NCI-H2029 treated with DMSO at 0.1 percent for 48 hours (cell line): ENCODE results near the gene LRRFIP1.

Experiments used
- DNase-seq: peaks from one replicate; lab custom pipeline; 2025; lab: John Stamatoyannopoulos, UW

Gene LRRFIP1

DNA sequence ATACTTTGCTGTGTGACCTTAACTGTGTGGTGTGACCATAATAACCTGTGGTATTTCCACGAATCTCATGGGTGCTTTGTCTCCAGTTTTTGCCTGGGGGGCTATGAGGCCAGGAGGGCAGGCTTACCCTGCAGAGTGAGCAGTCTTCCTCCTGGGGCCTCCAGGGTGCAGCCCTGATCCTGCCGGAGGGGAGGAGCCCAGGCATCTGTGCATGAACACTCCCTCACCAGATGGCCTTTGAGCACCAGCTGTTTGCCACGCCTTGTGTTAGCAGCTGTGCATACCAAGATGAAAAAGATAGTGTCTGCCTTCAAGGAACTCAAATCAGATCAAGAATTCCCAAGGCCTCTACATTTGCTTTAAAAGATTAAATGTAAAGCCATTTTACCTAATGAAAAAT, 96.2 kb downstream of the LRRFIP1 start:
- no peak for DNase-seq

DNA sequence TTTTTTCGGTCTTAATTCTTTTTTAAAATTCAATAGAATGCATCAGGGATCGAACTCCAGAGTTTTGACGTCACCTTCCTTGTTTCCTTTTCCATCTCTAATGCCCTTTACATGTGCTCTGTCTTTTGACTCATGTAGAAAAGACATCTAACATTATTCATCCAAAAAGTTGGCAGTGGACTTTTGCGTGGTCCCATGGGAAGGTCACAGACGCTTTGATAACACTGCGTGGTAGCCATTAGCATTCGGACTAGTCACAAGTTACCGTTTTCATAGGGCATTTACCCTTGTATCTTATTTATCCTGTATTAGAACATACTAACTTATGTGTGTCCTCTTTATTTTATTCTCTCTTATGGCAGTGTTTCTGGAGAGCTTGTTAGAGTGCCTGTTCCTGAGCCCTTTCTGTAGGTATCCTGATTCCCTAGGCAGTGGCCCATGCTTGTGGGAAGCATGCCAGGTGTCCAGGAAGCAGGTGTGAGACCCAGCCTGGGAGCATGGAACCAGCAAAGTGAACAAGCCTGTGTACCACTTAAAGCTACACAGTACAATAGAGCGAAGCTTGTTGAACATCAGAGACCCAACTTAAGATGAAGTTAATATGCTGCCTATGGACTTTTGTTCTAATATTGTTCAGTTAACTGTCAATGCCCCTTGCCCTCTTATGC, 97.6 kb downstream of the LRRFIP1 start:
- peak; percentile 84 for DNase-seq

DNA sequence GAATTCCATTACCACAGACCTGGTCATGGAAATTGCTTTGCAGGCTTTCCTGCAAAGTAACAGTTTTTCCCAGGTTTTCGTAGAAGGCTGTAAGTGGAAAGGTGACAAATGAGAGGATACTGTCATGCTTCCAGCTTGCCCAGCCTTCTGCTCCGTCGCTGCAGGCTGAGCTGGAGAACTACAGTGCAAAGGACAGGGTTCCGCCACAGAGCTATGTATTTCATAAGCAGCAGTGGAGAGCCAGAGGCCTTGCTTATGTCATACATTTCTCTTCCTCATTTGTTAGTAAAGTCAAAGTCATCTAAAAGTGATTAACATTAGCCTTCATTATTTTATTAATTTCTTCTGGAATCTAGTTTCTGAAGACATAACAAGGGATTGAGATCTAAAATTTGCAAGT, 98.3 kb downstream of the LRRFIP1 start:
- DNase-seq = no peak

GRCh38 chr2:237726401-237726830, 99.0 kb downstream of the LRRFIP1 start:
- peak; percentile 94 for DNase-seq

- DNase-seq = no peak
Measured at GRCh38 chr2:237727363-237727762, 100.0 kb downstream of the LRRFIP1 start.

GRCh38 chr2:237729681-237730475, 102.5 kb downstream of the LRRFIP1 start:
- no peak for DNase-seq

GRCh38 chr2:237731663-237732062, 104.3 kb downstream of the LRRFIP1 start:
- no peak for DNase-seq

GRCh38 chr2:237732070-237732469, 104.7 kb downstream of the LRRFIP1 start:
- no peak for DNase-seq

- DNase-seq = peak; percentile 51
Measured at GRCh38 chr2:237732790-237733381, 105.5 kb downstream of the LRRFIP1 start.

- DNase-seq = peak; percentile 96
Measured at GRCh38 chr2:237733677-237734300, 106.4 kb downstream of the LRRFIP1 start.

- DNase-seq = peak; percentile 23
Measured at GRCh38 chr2:237734905-237735623, 107.7 kb downstream of the LRRFIP1 start.

DNA sequence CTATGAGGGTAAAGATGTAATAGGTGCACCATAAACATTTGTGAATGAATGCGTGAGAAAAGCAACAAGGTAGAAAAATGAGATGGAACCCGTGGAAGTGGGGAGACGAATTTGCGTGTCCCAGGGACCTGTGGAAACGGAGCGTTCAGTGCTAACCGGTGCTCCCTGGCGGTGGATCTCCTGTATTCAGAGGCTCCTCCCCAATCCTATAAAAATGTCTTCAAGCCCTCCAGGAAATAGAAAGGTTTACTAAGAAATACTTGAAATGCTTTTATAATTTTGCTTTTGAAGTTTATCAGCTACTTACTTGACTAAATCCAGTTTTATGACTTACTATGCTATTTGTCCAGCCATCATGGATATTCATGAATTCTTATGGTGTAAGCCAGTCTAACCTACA, 108.4 kb downstream of the LRRFIP1 start:
- no peak for DNase-seq

- DNase-seq = no peak
Measured at GRCh38 chr2:237736783-237737182, 109.4 kb downstream of the LRRFIP1 start.

GRCh38 chr2:237737196-237737865, 109.9 kb downstream of the LRRFIP1 start:
- no peak for DNase-seq

DNA sequence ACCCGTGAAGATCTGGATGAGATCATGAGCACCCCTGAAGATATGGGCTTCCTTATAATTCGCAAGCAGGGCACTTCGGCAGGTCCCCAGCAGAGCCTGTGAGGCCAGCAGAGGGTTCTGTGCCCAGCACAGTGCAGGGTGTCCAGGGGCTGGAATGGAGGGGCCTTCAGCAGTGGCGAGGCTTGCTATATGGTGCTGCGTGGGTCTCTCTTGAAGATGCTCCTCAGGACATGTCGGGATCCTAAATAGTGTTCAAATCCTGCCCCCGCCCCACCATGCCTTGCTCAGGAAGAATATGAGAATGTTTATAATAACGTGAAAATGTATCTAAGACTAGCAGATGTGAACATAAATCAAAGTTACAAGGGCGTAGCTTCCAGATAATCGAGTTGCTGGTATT, 110.9 kb downstream of the LRRFIP1 start:
- no peak for DNase-seq

- no peak for DNase-seq
Measured at GRCh38 chr2:237739101-237739500, 111.7 kb downstream of the LRRFIP1 start.

GRCh38 chr2:237742191-237742590, 114.8 kb downstream of the LRRFIP1 start:
- no peak for DNase-seq

- DNase-seq = no peak
Measured at GRCh38 chr2:237742614-237743013, 115.2 kb downstream of the LRRFIP1 start.

GRCh38 chr2:237743024-237743423, 115.6 kb downstream of the LRRFIP1 start:
- DNase-seq = no peak

GRCh38 chr2:237743561-237744269, 116.3 kb downstream of the LRRFIP1 start:
- DNase-seq = no peak

- DNase-seq = no peak
Measured at GRCh38 chr2:237744270-237744612, 116.9 kb downstream of the LRRFIP1 start.
